H9 (cell line): Measurements from ENCODE around the gene IGSF3. TPM values are rescaled to one million over a fixed set of nuclear protein-coding genes. Genes with fewer than 3 reads are reported as not detected.

Experiments
- DNase-seq: peaks from one replicate; pipeline ENCODE4 v3.0.0-alpha.2; 2017
- H2AFZ ChIP-seq: one replicate; pipeline ENCODE4 v1.6.1; 2013; ENCODE audit warnings: mild to moderate bottlenecking, low read length, control low read depth, moderate library complexity
- H2AK5ac ChIP-seq: 2 replicates; pipeline ENCODE4 v1.6.1; 2013; ENCODE audit warnings: low read length, control low read depth, mixed read lengths; ENCODE audit not compliant: insufficient read length
- H2BK120ac ChIP-seq: one replicate; pipeline ENCODE4 v1.6.1; 2013; ENCODE audit warnings: low read depth, mild to moderate bottlenecking, low read length, control low read depth, inconsistent platforms; ENCODE audit not compliant: poor library complexity, severe bottlenecking
- H2BK12ac ChIP-seq: 2 replicates; pipeline ENCODE4 v1.6.1; 2013; ENCODE audit warnings: low read length, control low read depth, mixed read lengths, low read depth; ENCODE audit not compliant: insufficient read length
- H2BK15ac ChIP-seq: 2 replicates; pipeline ENCODE4 v1.6.1; 2013; ENCODE audit warnings: low read depth, low read length, control low read depth
- H2BK20ac ChIP-seq: one replicate; pipeline ENCODE4 v1.6.1; 2013; ENCODE audit warnings: low read depth, mild to moderate bottlenecking, low read length, control low read depth, inconsistent platforms; ENCODE audit not compliant: poor library complexity, severe bottlenecking
- H2BK5ac ChIP-seq: 2 replicates; pipeline ENCODE4 v1.6.1; 2013; ENCODE audit warnings: low read length, control low read depth, mixed read lengths; ENCODE audit not compliant: insufficient read length
- H3K14ac ChIP-seq: 2 replicates; pipeline ENCODE4 v1.6.1; 2013; ENCODE audit warnings: low read length, control low read depth; ENCODE audit not compliant: insufficient read depth
- H3K18ac ChIP-seq: 2 replicates; pipeline ENCODE4 v1.6.1; 2013; ENCODE audit warnings: low read depth, mild to moderate bottlenecking, mixed read lengths, low read length, control low read depth; ENCODE audit not compliant: insufficient read length
- H3K23ac ChIP-seq: 2 replicates; pipeline ENCODE4 v1.6.1; 2013; ENCODE audit warnings: low read length, control low read depth, mixed read lengths, low read depth; ENCODE audit not compliant: insufficient read length
- H3K23me2 ChIP-seq: 2 replicates; pipeline ENCODE4 v1.6.1; 2013; ENCODE audit warnings: low read depth, mild to moderate bottlenecking, mixed read lengths, low read length, control low read depth; ENCODE audit not compliant: insufficient read length, poor library complexity, severe bottlenecking
- H3K27ac ChIP-seq: 2 replicates; pipeline ENCODE4 v1.5.1; 2013; ENCODE audit warnings: low read length, control low read depth, mixed read lengths, low read depth; ENCODE audit not compliant: insufficient read length
- H3K27me3 ChIP-seq: 2 replicates; pipeline ENCODE4 v1.6.1; 2013; ENCODE audit warnings: low read length, control low read depth, inconsistent platforms; ENCODE audit not compliant: insufficient read depth
- H3K4ac ChIP-seq: 2 replicates; pipeline ENCODE4 v1.6.1; 2013; ENCODE audit warnings: low read depth, mild to moderate bottlenecking, control low read depth, inconsistent platforms, low read length, moderate library complexity
- H3K4me1 ChIP-seq: 2 replicates; pipeline ENCODE4 v1.6.1; 2013; ENCODE audit warnings: low read length, control low read depth, inconsistent platforms; ENCODE audit not compliant: insufficient read depth
- H3K4me2 ChIP-seq: 2 replicates; pipeline ENCODE4 v1.6.1; 2013; ENCODE audit warnings: low read length, control low read depth, mixed read lengths; ENCODE audit not compliant: insufficient read length, insufficient read depth
- H3K56ac ChIP-seq: 2 replicates; pipeline ENCODE4 v1.6.1; 2013; ENCODE audit warnings: low read depth, mild to moderate bottlenecking, mixed read lengths, low read length, control low read depth; ENCODE audit not compliant: insufficient read length
- H3K79me1 ChIP-seq: 2 replicates; pipeline ENCODE4 v1.6.1; 2013; ENCODE audit warnings: low read depth, mild to moderate bottlenecking, moderate library complexity, low read length, control low read depth, inconsistent platforms; ENCODE audit not compliant: insufficient read depth, poor library complexity, severe bottlenecking
- H3K79me2 ChIP-seq: 2 replicates; pipeline ENCODE4 v1.6.1; 2013; ENCODE audit warnings: low read length, control low read depth, inconsistent platforms; ENCODE audit not compliant: insufficient read depth
- H3K9ac ChIP-seq: 2 replicates; pipeline ENCODE4 v1.6.1; 2013; ENCODE audit warnings: low read length, control low read depth, mixed read lengths; ENCODE audit not compliant: insufficient read length; ENCODE audit errors: extremely low read depth
- H3K9me3 ChIP-seq: one replicate; pipeline ENCODE4 v1.6.1; 2013; ENCODE audit warnings: low read depth, low read length, inconsistent platforms; ENCODE audit not compliant: control insufficient read depth
- H3T11ph ChIP-seq: one replicate; pipeline ENCODE4 v1.6.1; 2013; ENCODE audit warnings: mild to moderate bottlenecking, low read length, control low read depth, inconsistent platforms
- H4K20me1 ChIP-seq: one replicate; pipeline ENCODE4 v1.6.1; 2013; ENCODE audit not compliant: control insufficient read depth, insufficient read length, insufficient read depth
- H4K5ac ChIP-seq: 2 replicates; pipeline ENCODE4 v1.6.1; 2013; ENCODE audit warnings: low read depth, mild to moderate bottlenecking, mixed read lengths, low read length, control low read depth; ENCODE audit not compliant: insufficient read length
- H4K8ac ChIP-seq: replicated peaks from 2 replicates; pipeline ENCODE4 v1.6.1; 2013; ENCODE audit warnings: low read length, control low read depth, mixed read lengths, low read depth; ENCODE audit not compliant: insufficient read length
- H4K91ac ChIP-seq: 2 replicates; pipeline ENCODE4 v1.6.1; 2013; ENCODE audit warnings: low read depth, mild to moderate bottlenecking, moderate library complexity, mixed read lengths, low read length, control low read depth; ENCODE audit not compliant: insufficient read length
- H3K27ac Mint-ChIP-seq, 3 experiments: 2 replicates in 2 of 3; 3 replicates in 1 of 3; pipeline ENCODE4 v1.8.0; 2020 to 2021; ENCODE audit warnings: mixed read lengths in 3 of 3, mild to moderate bottlenecking in 1 of 3, moderate library complexity in 1 of 3
- H3K27me3 Mint-ChIP-seq: 2 replicates; pipeline ENCODE4 v1.8.0; 2021; ENCODE audit warnings: low read depth, mild to moderate bottlenecking, moderate library complexity, mixed read lengths
- H3K36me3 Mint-ChIP-seq, 3 experiments: 2 replicates in 2 of 3; 3 replicates in 1 of 3; pipeline ENCODE4 v1.8.0; 2020 to 2021; ENCODE audit warnings: low read depth in 3 of 3, mixed read lengths in 3 of 3; ENCODE audit not compliant: insufficient read depth in 1 of 3
- H3K4me1 Mint-ChIP-seq, 2 experiments: 2 replicates each; pipeline ENCODE4 v1.8.0; 2020; ENCODE audit warnings: mixed read lengths in 2 of 2
- H3K4me3 Mint-ChIP-seq, 2 experiments: 2 replicates in 1 of 2; 3 replicates in 1 of 2; pipeline ENCODE4 v1.8.0; 2020 to 2021; ENCODE audit warnings: mild to moderate bottlenecking in 2 of 2, mixed read lengths in 2 of 2, moderate library complexity in 1 of 2
- H3K9me3 Mint-ChIP-seq, 2 experiments: 2 replicates in 1 of 2; 3 replicates in 1 of 2; pipeline ENCODE4 v1.8.0; 2020; ENCODE audit warnings: mild to moderate bottlenecking in 2 of 2, mixed read lengths in 2 of 2, moderate library complexity in 1 of 2
- WGBS: extraction: QIAGEN DNeasy Blood & Tissue Kit; methylation state at CpG from one replicate; pipeline ENCODE4 v1.1.7; 2013; ENCODE audit warnings: missing lambda C conversion rate, low lambda C conversion rate, mixed read lengths; ENCODE audit not compliant: insufficient read length; ENCODE audit errors: extremely low coverage; 5-methylcytosine and 5-hydroxymethylcytosine counted together
- total RNA-seq: library from RNA; stranded (reverse); gene quantifications from 2 replicates; pipeline ENCODE4 v1.2.1, GENCODE V29; 2021
- TF ChIP-seq, protein P1 (sequence below): fragments of 200-600 bp; sonication (generic); conservative IDR thresholded peaks from 3 replicates; pipeline ENCODE4 v1.8.0; 2021; ENCODE audit warnings: antibody characterized with exemption, mild to moderate bottlenecking

Gene IGSF3
- total RNA-seq, 1 experiment from 2014 or later: 19.1 TPM

DNA sequence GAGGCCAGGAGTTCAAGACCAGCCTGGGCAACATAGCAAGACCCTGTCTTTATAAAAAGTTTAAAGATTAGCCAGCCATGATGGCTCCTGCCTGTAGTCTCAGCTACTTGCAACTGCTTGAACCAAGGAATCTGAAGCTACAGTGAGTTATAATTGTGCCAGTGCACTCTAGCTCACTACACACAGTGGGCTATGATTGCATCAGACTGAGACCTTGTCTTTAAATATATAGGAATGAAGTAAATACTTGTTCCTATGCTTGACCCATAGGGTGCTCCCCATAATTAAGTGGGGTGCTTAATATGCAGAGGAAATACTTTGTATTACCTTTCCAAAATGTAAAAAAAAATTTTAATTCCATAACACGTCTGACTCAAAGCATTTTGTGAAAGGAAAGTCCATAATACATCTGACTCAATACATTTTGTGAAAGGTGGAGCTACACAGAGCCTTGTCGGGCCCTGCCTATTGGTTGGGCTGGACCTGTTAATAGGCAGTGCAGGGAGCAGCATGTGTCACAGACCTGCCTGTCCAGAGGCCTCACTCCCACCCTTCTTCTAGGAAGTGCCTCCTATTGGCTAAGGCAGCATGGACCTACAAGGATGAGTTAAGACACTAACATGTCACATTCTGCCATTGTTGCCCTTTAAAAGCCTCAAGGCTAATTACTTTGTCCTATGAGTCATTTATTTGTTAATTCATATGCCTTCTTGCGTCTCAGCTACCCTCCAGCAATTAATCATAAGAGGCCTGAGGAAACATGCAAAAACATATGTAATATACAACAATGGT, 130.3 kb downstream of the IGSF3 start:
- Mint-ChIP-seq H3K9me3 (no peaks in the 10 kb centered on the region; a peak in 1 of 5 replicates), H3K4me1 (peaks cover 0 to 3% of the 10 kb centered on the region in 2 experiments; a peak in 1 of 4 replicates), H3K27ac (no peak overlapping the region), H3K36me3 (peaks cover 12 to 22% (median 17%) of the 10 kb centered on the region in 3 experiments; a peak in 6 of 7 replicates), H3K4me3 (no peak overlapping the region), H3K27me3 (peaks cover 13% of the 10 kb centered on the region)
- Histone ChIP-seq H3K27ac (no peak overlapping the region), H3K18ac (no peak overlapping the region), H3K9me3 (no peaks in the 10 kb centered on the region), H2BK15ac (no peak overlapping the region), H3K23me2 (no peaks in the 10 kb centered on the region), H2AK5ac (no peak overlapping the region), H2AFZ (no peak overlapping the region), H3K4me1 (no peaks in the 10 kb centered on the region), H4K5ac (no peak overlapping the region), H3T11ph (no peak overlapping the region), H2BK12ac (no peak overlapping the region), H3K4ac (no peak overlapping the region), H3K79me1 (no peaks in the 10 kb centered on the region), H3K9ac (no peak overlapping the region), H2BK120ac (no peak overlapping the region), H3K79me2 (no peaks in the 10 kb centered on the region), H4K8ac (no peak overlapping the region), H3K4me2 (no peak overlapping the region), H3K23ac (no peak overlapping the region), H3K27me3 (no peaks in the 10 kb centered on the region), H4K91ac (no peak overlapping the region), H3K14ac (no peak overlapping the region), H2BK20ac (no peak overlapping the region), H3K56ac (no peak overlapping the region), H4K20me1 (no peaks in the 10 kb centered on the region), H2BK5ac (no peak overlapping the region)
- TF ChIP-seq, protein P1, sequence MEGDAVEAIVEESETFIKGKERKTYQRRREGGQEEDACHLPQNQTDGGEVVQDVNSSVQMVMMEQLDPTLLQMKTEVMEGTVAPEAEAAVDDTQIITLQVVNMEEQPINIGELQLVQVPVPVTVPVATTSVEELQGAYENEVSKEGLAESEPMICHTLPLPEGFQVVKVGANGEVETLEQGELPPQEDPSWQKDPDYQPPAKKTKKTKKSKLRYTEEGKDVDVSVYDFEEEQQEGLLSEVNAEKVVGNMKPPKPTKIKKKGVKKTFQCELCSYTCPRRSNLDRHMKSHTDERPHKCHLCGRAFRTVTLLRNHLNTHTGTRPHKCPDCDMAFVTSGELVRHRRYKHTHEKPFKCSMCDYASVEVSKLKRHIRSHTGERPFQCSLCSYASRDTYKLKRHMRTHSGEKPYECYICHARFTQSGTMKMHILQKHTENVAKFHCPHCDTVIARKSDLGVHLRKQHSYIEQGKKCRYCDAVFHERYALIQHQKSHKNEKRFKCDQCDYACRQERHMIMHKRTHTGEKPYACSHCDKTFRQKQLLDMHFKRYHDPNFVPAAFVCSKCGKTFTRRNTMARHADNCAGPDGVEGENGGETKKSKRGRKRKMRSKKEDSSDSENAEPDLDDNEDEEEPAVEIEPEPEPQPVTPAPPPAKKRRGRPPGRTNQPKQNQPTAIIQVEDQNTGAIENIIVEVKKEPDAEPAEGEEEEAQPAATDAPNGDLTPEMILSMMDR: no peak
- WGBS: no CpG with 5 or more reads among the region's 3 CpGs
- no peak for DNase-seq
